Measurements from ENCODE around the gene PIK3AP1.

PIK3AP1 gene

GRCh38 chr10:96641396-96642295, 78.7 kb downstream of the PIK3AP1 start:
- DNase-seq: no peak

DNA sequence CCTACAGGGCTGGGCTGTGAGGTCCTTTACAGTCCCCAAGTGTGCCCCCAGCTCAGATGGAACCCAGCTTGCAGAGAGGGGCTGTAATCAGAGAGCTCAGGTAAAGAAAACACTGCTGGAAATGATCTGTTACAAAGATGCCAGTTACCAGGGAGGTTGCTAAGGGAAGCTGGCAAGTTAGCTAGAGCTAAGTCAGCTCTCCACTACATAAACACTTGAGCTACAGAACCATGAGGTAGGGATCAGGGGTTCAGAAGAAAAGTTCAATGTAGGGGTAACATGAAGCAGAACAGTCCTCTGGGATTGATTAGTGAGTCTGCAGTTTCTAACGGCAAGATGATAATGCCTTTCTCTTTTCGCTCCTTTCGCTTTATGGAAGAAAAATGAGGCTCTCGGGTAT, 80.4 kb downstream of the PIK3AP1 start:
- DNase-seq: no peak

DNA sequence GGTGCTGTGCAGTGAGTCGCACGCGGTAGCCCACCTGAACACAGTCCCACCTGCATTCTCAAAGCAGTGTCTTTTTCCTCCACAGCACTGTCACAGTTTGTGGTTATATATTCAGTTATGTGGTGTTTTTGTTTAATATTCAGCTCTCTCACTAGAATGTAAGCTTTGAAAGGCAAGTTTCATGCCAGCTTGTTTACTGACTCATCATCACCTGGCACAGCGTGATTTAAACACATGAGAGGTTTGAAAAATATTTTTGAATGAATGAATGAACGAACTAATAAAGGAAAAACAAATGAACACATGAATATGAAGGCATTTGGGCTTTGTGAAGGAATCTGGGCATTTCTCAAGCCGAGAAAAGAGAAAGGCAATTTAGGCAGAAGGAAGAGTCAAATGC, 81.6 kb downstream of the PIK3AP1 start:
- DNase-seq: no peak

GRCh38 chr10:96638120-96638519, 82.2 kb downstream of the PIK3AP1 start:
- DNase-seq: no peak

- DNase-seq: no peak
These were observed 82.6 kb downstream of the PIK3AP1 start for GRCh38 chr10:96637709-96638108.

- no peak for DNase-seq
These were observed 83.8 kb downstream of the PIK3AP1 start for GRCh38 chr10:96636551-96636950.

- DNase-seq: no peak
These were observed 87.2 kb downstream of the PIK3AP1 start for GRCh38 chr10:96632974-96633710.

- DNase-seq: no peak
These were observed 93.0 kb downstream of the PIK3AP1 start for GRCh38 chr10:96627292-96627691.

GRCh38 chr10:96626795-96627194, 93.5 kb downstream of the PIK3AP1 start:
- no peak for DNase-seq

GRCh38 chr10:96625173-96625572, 95.1 kb downstream of the PIK3AP1 start:
- DNase-seq: no peak

GRCh38 chr10:96622013-96622787, 98.1 kb downstream of the PIK3AP1 start:
- DNase-seq: no peak

DNA sequence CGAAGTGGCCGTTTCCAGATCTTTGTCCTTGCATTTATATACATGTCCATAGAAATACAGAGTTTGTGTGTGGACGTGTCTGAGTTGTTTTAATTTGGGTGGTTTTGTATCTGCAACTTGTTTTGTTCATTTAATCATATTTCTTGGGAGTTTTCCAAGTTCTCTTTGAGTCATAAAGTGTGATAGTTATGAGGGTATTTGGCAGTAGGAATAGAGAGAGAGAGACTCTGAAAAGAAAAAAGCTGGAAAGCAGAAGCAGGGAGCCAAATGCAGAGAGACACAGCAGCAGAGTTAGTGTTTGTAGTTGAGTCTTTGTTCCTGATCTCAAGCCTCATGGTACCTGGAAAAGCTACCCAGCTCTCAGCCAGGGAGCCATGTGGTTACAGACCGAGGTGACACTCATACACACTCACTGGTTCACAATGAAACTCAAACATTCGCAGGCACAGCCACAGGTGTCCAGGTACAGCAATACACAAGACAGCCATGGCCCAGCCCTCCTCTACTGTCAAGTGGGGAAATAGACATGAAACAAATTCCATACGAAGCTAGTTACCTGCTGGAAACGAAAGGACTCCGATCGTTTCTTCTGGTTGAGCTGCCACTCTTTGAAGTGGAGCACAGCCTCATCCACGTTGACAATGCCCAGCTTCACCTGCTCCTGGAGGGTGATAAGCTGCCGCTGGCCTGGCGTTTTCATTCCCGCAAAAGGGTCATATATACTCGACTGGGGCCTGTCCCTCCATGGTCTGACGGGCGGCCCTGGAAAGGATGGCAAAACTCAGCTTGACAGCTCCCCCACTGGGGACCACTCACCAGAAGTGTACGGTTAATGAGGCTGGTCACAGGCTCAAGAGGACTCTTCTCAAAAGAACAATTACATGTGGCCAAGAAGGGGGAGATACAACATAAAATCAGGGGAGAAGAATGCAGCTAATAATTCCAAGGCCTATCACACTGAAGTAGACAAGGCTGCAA, 100.2 kb downstream of the PIK3AP1 start:
- no peak for DNase-seq

GRCh38 chr10:96619120-96619519, 101.2 kb downstream of the PIK3AP1 start:
- DNase-seq: no peak

DNA sequence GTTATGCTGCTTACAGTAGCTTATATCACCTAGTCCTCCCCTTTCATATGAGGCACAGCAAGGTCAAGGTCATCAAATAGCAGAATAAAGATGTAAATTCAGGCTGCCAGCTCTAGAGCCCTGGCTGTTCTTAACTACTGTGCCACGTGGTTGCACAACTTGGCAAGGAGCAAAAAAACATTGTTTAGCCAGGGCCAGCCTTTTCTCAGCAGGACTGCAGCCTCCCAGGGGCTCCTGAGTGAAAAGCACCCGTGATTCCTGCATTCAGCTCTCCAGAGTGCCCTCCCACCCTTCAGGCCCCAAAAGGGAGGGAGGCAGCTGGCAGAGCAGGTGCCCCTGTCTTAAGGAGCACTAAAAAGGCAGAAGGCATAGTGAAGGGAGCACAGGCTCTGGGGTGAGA, 101.7 kb downstream of the PIK3AP1 start:
- DNase-seq: no peak

DNA sequence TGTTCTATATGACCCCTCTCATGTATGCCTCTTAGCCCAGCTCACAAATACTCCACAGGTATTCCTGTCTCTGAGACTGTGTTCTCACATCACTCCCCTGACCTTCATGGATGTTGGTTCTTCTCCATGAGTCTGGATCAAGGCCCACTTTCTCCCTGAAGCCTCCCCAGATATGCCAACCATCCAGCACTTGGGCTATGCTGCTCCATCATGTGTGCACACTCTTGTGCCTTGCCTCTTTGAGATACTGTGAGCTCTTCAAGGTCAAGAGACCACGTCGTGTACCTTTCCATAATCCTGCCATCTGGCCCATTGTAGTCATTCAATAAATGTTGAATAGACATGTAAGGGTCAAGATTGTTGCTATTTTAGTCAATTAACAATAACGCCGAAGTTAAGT, 103.4 kb downstream of the PIK3AP1 start:
- DNase-seq: no peak

- no peak for DNase-seq
These were observed 105.8 kb downstream of the PIK3AP1 start for GRCh38 chr10:96614515-96614914.

- DNase-seq: no peak
These were observed 106.7 kb downstream of the PIK3AP1 start for GRCh38 chr10:96613576-96613975.

DNA sequence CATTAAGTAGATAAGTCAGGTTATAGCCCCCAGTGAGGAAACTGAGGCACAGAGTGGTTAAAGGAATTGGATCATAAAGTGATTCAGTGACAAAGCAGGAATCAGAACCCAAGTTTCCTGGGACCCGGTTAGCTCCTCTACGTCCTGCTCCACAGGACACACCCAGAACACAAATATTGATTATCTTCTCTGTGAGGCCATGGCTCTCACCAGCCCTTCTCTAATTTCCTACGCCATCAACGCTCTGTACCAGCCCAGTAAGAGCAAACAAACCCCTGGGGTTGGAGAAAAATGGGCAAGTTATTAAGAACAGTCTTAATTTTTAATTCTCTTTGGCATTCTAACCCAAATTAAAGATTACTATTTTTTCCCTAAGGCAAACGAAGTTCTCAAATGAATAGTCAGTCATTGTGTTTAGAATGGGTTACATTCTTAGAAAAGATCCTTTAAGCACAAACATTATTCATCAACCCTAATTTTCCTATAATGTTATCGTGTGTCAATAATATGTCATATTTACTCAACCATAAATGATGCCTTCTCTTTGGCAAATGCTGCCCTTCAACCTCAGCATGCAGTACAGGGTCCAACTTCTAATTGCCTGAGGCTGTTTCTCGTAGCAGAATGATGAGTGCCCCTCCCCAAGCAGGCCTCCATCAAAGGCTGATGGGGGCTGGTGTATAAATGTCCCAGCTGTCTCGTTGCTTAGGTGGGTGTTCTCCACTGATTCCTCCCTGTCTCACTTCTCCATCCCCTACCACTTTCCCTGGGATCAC, 108.1 kb downstream of the PIK3AP1 start:
- no peak for DNase-seq

DNA sequence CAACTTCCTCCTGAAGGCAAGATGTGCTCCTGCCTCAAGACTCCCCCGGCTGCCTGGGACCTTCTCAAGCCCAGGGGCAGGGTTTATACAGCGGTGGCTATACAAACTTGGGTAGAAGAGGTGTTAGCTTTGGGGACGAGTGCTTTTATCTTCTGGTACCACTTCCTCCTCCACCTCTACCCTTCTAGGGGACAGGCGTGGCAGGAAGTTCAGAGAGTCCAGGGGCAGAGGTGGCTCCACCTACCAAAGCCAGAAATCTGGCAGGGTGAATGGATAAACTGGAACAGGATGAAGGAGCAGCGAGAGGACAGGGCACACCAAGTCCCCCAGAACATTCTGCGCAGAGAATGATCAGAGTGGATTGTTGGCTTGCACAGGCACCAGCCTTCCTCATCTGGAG, 109.5 kb downstream of the PIK3AP1 start:
- no peak for DNase-seq

- DNase-seq: no peak
These were observed 110.8 kb downstream of the PIK3AP1 start for GRCh38 chr10:96609510-96609909.

- no peak for DNase-seq
These were observed 111.5 kb downstream of the PIK3AP1 start for GRCh38 chr10:96608805-96609204.
